SKM-1 treated with dmso at 0.1 percent for 144 hours (cell line): Measurements from ENCODE around the gene WWP2.
"Not testable (repeated sequence)": the region's sequence is repeated elsewhere in the genome, so short reads cannot be mapped to it uniquely, and the experiment has no call there.

ENCODE experiments used
- DNase-seq: peaks from one replicate; lab custom pipeline; 2025; ENCODE audit not compliant: unreplicated experiment; lab: John Stamatoyannopoulos, UW

Gene WWP2

GRCh38 chr16:69830146-69830533, 68.0 kb downstream of the WWP2 start:
- no peak for DNase-seq

DNA sequence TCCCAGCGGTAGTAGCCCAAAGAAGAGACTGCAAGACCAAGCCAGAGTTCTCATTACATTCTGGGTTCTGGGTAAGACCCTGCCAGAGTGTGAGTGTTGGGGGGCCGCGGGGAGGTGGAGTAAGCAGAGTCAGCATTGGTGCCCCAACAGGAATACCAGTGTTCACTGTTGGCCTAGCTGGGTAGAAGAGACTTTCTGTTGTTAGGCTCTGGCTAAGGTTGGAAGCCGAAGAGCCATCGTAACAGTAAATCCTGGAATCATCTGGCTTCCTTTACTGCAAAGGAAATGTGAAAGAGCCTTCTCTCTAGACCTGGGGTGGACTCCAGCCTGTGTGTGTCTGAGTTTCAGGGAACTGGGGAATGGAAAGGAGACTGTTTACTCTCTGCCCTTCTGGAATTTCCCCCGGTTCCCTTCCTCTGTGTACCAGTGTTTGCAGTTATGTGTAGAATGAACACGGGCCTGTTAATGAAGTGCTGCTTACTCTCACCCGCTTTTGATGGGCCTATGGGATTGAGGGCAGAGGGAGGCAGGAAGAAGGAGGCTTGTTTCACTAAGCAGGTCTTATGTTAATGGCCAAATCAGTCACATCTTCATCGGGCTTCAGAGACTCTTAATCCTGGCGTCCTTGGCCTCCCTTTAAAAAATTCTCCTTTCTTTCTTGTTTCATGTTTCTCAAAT, 68.5 kb downstream of the WWP2 start:
- no peak for DNase-seq

- no peak for DNase-seq
Observed at GRCh38 chr16:69831212-69832123, 69.3 kb downstream of the WWP2 start.

DNA sequence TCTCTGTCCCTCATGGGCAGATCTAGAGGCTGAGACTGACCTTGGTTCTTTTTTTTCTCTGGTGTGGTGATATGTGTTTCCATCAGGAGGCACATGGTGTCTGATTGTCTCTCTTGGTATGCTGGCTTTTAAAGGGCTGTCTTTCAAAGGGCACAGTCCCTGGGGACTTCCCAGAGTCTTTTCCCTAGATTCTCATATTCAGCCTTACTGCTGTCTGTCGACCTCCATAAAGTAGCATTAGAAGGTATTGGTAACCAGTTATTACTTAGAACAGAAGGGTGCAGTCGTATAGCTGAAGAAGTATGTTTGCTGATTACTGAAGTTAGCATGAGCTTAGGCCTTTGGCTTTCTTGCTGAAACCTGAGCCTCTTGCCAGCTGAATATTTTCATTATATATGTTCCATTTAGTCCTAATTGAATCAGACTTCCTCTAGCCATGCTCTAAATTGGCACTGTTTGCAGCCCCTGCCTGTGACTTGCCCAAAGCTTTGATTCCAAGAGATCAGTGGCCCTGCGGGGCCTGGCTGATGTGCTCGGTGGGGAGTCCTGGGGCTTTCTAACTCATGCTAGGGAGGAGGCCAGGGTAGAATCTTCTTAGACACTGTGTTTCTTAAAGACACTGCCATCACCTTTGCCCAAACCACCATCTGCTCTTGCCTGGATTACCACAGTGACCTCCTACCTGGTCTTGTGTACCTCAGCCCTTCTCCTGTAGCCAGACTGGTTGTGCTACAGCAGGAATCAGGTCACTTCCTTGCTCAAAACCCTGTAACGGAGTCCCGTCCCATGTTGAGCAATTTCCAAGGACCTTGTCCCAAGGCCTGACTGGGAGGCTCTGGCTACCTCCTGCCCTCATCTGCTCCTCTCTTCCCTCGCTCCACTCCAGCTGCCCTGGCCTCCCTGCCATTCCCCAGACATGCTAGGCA, 71.5 kb downstream of the WWP2 start:
- DNase-seq: no peak

DNA sequence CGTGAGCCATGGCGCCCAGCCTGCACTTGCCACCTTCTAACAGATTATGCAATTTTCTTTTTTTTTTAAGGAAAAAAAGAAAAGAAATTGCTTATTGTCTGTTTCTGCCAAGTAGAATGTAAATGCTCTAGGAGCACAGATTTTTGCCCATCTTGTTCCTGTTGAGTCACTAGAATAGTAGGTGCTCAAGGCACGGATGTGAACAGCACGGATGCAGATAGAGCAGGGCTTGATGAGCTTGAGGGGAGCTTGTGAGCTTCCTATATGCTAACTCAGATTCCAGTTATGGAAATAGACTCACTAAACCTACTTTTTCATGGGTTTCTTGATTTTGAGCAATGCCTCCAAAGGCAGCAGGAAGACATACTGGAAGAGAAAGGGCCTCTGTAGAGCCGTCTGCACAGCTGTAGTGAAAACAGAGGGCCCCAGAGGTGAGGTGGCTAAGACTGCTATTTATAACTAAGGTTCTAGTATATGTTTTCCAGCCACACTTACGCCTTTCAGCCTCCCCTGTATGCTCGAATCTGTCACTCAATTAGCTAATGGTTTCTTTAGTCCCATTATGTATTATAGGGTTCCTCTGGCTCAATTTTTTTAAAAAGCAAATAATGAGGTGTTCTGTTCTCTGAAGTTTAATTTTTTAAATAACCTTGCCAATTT, 72.8 kb downstream of the WWP2 start:
- DNase-seq: no peak

DNA sequence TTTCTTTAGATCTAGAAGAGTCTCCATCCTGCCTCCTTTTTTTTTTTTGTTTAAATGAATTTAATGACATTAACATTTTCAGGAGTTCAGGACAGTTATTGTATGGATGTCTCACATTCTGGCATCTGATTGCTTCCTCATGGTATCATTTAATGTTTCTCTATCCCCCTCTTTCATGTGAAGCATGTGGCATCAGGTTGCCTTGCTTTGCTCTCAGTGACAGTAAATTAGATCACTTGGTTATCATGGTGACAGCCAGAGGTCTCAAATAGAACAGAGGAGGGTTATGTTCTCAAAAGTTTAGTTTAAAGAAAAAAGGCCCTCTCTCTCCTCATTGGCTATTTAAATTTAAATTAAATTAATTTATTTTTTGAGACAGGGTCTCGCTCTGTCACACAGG, 74.1 kb downstream of the WWP2 start:
- no peak for DNase-seq

- no peak for DNase-seq
Observed at GRCh38 chr16:69837380-69837779, 75.2 kb downstream of the WWP2 start.

GRCh38 chr16:69838489-69838888, 76.4 kb downstream of the WWP2 start:
- no peak for DNase-seq

DNA sequence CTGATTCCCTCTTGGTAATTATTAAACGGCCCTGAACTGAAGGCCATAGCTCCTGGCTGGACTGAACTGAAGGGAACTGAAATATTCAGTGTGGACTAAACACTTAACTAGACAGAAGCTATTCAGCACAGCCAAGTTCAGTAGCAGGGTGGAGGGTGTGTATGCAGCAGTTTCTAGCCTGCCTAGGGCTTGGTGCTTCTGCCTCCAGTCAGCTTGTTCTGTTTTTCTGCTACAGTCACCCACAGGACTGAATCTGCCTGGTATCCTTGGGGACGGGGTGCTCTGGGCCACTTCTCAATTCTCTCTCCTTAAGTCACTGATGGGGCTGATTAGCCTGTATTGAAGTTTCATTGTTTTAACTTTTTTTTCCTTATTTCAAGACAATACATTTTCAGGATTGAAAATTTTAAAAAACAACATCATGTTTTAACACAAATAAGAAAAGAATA, 77.1 kb downstream of the WWP2 start:
- DNase-seq: no peak

DNA sequence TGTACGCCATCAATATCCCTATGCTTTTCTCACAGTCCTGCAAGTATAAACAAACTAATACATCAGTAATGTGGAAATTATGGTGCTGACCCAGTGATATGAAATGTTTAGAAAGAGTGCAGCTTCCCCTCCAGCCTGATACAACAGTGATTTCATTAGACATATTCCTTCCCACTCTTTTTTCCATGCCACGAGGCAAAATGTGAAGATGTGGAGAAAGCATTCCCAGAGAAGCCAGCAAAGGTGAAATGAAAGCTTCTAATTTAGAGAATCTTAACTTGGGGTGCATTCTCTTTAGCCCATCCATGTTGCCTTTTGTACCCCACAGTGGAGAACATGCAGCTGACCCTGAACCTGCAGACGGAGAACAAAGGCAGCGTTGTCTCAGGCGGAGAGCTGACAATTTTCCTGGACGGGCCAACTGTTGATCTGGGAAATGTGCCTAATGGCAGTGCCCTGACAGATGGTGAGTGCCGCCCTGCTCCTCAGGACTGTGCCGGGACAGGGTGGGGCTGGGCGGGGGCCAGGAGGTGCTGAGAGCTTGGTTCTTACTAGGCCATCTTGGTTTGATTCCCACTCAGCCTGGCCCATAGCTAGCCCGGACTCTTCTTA, 77.8 kb downstream of the WWP2 start:
- no peak for DNase-seq

DNA sequence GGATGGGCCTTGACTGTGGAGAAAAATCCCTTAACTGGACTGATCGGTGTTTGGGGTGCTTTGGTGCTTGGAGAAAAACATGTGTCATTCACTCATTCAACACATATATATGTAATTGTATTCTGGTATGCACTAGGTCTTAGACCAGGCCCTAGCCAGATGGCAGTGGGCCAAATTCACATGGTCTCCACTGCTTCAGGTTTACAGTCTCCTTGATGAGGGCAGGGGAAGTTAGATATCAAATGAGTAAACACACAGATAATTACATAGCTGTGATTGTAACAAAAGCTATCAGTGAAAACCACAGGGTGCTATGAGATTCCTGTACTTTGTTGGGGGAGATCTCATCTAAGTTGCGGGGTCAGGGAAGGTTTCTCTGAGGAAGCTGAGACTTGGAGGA, 78.8 kb downstream of the WWP2 start:
- DNase-seq: no peak

DNA sequence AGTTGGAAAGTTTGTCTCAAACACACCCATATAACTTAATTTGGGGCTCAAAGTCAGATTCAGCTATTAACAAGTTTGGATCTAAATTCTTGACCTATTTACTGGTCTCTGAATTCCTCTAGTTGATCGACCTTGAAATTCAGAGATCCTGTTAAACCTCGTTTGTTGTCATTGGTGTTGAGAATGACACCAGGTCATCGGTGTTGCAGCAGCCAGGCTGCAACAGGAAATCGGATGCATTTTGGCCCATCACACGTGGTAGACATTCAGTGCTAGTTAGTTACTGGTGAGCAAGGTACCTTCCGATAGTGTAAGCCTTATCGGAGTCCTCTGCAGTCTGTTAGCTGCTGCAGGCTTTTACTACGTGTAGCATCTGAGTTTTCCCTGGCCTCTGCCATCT, 82.3 kb downstream of the WWP2 start:
- DNase-seq: no peak

DNA sequence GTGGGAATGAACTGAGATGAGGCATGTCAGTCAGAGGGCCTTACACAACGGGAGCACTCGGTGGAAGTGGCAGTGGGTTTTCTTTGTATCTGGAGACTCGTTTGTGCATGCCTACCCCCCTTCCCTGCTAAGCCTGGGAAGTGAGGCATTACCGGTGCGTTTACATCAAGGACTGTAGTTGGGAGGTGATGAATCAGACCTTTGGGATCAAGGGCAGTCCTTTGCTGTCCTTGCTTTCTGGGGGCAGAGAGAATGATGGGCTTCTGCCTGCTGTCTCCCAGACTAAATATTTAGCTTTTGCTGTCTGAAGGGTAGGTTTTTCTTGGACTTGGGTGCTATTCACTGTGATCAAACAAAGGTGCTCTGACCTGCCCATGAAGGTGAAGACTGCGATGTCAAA, 83.0 kb downstream of the WWP2 start:
- no peak for DNase-seq

DNA sequence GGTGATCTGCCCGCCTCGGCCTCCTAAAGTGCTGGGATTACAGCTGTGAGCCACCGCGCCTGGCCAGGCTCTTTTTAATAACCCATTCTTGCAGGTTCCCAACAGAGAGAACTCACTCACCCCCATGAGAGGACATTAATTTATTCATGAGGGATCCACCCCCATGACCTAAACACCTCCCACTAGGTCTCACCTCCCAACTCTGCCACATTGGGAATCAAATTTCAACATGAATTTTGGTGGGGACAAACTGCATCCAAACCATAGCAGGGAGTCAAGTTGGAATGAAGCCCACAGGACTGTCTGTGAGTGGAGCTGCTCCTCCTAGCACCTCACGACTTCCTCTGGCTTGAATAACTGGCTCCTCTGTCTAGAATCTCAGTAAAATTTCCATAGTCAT, 85.5 kb downstream of the WWP2 start:
- no peak for DNase-seq

DNA sequence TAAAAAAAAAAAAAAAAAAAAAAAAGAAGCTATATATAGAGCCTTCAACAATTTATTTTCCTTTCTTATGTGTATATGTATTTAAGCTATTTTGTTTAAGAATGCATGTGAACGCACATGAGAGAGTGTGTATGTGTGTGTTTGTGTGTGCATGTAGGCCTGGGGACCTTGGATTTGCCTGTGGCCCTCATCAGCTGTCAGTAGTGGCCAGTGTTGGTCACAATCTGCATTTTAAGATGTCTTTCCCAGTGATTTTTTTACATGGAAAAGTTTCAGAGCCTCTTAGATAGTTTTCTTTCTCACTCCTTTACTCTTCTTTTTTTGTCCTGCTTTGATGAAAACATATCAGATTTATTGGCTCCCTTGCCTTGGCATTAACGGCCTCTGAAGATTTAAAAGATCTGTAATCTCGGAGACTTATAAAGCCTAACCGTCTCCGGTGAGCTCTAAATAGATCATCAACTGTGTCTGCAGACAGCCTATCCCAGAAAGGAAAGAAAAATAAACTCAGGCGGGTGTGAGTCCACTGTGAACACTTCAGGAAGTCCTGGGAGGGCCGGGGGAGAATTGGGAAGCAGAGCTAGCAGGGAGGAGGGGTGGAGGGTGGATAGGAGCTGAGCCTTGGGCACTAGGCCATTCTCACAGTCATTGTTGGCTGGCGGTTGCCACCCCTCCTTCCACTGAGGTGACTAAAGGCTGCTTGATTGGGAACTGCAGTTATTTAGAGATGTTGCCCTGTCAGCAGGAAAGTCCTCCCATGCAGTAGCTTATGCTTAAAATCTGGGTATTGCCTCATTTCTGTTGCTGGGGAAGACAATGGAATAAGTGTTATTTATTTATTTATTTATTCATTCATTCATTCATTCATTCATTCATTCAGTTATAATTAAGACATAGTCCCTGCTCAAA, 86.8 kb downstream of the WWP2 start:
- DNase-seq: no peak

DNA sequence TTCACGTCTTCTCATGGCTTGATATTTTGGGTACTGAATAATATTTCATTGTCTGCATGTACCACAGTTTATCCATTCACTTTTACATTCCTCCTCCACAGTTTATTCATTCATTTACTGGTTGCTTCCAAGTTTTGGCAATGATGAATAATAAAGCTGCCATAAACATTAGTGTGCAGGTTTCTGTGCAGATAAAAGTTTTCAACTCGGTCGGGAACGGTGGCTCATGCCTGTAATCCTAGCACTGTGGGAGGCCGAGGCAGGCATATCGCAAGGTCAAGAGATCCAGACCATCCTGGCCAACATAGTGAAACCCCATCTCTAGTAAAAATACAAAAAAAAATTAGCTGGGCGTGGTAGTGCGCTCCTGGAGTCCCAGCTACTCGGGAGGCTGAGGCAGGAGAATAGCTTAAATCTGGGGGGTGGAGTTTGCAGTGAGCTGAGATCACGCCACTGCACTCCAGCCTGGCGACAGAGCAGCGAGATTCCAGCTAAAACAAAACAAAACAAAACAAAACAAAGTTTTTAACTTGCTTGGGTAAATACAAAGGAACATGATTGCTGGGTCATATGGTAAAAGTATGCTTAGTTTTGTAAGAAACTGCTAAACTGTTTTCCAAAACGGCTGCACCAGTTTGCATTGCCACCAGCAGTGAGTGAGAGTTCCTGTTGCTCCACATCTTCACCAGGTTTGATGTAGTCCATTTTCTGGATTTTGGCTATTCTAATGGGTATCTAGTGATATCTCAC, 89.5 kb downstream of the WWP2 start:
- DNase-seq: no peak

- no peak for DNase-seq
Observed at GRCh38 chr16:69852815-69853214, 90.7 kb downstream of the WWP2 start.

GRCh38 chr16:69853481-69853880, 91.3 kb downstream of the WWP2 start:
- no peak for DNase-seq

DNA sequence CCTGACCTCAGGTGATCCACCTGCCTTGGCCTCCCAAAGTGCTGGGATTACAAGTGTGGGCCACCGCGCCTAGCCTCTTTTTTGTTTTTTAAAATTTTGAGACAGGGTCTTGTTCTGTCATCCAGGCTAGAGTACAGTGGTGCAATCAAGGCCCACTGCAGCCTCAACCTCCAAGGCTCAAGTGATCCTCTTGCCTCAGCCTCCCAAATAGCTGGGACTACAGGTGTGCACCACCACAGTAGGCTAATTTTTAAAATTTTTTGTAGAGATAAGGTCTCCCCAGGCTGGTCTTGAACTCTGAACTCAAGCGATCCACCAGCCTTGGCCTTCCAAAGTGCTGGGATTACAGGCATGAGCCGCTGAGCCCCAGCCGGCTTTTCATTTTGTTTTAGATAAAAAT, 92.6 kb downstream of the WWP2 start:
- not testable (repeated sequence) for DNase-seq
